ENCODE data around the gene PAMR1. TPM values are rescaled to one million over a fixed set of nuclear protein-coding genes. Genes with fewer than 3 reads are reported as not detected.

Gene PAMR1
- total and polyA plus RNA-seq, 2 experiments from 2014 or later: 119 to 151 TPM

DNA sequence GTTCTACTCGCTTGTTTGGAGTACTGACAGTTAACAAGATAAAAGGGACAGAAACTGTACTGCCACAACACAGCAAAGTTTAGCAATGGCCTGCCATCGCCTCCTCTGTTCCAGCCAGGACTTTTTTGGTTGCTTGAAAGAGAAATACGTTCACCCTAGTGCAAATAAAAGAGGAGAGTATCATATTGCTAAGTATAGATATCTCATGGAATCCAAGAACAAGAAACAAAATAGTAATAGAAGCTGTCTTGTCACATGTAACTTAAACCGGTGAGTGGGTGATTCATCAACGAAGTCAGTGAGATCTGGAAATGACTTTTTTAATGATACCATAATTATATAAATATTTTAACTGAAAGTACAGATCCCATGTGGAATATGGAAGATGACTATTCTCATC is 141.5 kb downstream of the PAMR1 start:
- H3F3A ChIP-seq (ENCODE audit: insufficient read depth): no peaks in the 10 kb centered on the region
- H3K27ac ChIP-seq: no peak overlapping the region
- in situ Hi-C loops (cut with MboI): no loop called here
- H2AFZ ChIP-seq: no peak overlapping the region
- H3K9ac ChIP-seq: no peak overlapping the region
- H3K4me3 ChIP-seq: no peak overlapping the region
- TF ChIP-seq EZH2phosphoT487 (IDR thresholded peaks at IDR 0.05; ENCODE audit: insufficient read depth, low read depth) (no peak), EZH2 (IDR thresholded peaks at IDR 0.05; ENCODE audit: insufficient read depth, poor library complexity, severe bottlenecking) (no peak)
- H3K27me3 ChIP-seq (replicated peaks; ENCODE audit: insufficient read depth): no peaks in the 10 kb centered on the region
- H3K9me2 ChIP-seq (ENCODE audit: insufficient read depth): no peaks in the 10 kb centered on the region
- no peaks in the 10 kb centered on the region for H4K20me1 ChIP-seq (ENCODE audit: insufficient read depth)
- no peaks in the 10 kb centered on the region for H3K36me3 ChIP-seq (ENCODE audit: low read depth)
- H3K79me2 ChIP-seq (ENCODE audit: insufficient read depth): no peaks in the 10 kb centered on the region
- H3K9me3 ChIP-seq (ENCODE audit: low read depth): no peaks in the 10 kb centered on the region
- WGBS, 2 experiments (ENCODE audit: low coverage in 1 of 2, low lambda C conversion rate in 2 of 2, missing lambda C conversion rate in 2 of 2): 78% methylated on average over 5 of the region's 5 CpGs
- H3K4me2 ChIP-seq (ENCODE audit: unreplicated experiment): no peak overlapping the region
- H3K4me1 ChIP-seq (ENCODE audit: insufficient read depth): no peaks in the 10 kb centered on the region
- DNase-seq: no peak

Other genes starting within 250 kb of the PAMR1 start
- 1.2 and 1.5 TPM in 2 replicates for gene SLC1A2, start 106.1 kb downstream of the PAMR1 start, total RNA-seq (2014; rRNA removed; shearing (Covaris generic))
- gene SLC1A2, start 106.1 kb downstream of the PAMR1 start, polyA plus RNA-seq (2016; fragmentation: Nextera tagmentation; extraction: Ambion mirVana): 0.49 and 0.88 TPM in 2 replicates
- 30.9 and 37.0 TPM in 2 replicates for gene FJX1, start 92.8 kb upstream of the PAMR1 start, total RNA-seq (2014; rRNA removed; shearing (Covaris generic))
- 12.4 and 12.5 TPM in 2 replicates for gene FJX1, start 92.8 kb upstream of the PAMR1 start, polyA plus RNA-seq (2016; fragmentation: Nextera tagmentation; extraction: Ambion mirVana)
- 17.3 and 37.1 TPM in 2 replicates for gene TRIM44, start 137.2 kb upstream of the PAMR1 start, total RNA-seq (2014; rRNA removed; shearing (Covaris generic))
- 27.6 and 32.2 TPM in 2 replicates for gene TRIM44, start 137.2 kb upstream of the PAMR1 start, polyA plus RNA-seq (2016; fragmentation: Nextera tagmentation; extraction: Ambion mirVana)